GM12801 (cell line): ENCODE data around the gene CCDC47.

ENCODE experiments used
- CTCF ChIP-seq: IDR thresholded peaks from one replicate; pipeline ENCODE4 v1.5.1; 2011; ENCODE audit warnings: control low read depth; ENCODE audit not compliant: insufficient read length; ENCODE audit errors: extremely low read depth

Gene CCDC47

GRCh38 chr17:63751806-63752205, 21.6 kb downstream of the CCDC47 start:
- no peak for TF ChIP-seq CTCF

DNA sequence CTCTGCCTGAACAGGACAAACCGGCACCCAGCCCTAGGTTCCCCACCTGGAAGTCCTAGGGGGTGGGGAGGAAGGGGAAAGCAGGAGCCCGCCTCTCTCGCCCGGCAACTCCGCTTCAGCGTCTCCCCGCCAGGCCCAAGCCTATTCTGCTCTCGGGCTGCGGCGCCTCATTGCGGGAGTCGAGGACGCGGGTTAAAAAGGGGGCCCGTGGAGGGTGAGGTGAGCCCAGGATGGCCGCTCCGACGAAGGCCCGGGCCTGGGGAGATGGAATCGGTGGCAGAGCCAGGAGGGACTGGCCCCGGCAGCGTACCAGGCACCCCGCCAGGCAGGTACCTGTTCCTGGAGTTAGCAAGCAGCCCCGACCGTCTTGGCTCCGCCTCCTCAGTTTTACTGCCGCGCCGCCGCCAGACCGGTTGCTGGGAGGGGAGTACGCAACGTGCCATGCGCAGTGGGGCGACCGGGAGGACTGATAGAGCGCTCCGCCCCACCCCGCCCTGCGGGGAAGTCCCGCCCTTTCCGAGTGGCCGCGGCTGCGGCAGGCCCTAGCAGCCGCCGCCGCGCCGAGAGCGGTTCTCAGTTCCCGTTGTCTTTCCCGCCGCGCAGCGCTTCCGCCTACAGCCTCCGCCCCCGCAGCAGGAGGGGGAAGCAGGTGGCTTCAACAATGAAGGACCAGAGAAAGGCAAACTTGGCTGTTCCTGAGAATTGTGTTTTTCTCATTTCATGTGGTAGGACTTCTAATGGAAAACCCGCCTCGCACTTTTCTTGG, 31.8 kb downstream of the CCDC47 start, which contains the start of gene STRADA:
Gene STRADA (minus strand): TSS at position 392 of the 766 bp plus-strand sequence. CDS start 13,430 bp downstream, outside the sequence.
- TF ChIP-seq CTCF: no peak

GRCh38 chr17:63741143-63741407, 32.3 kb downstream of the CCDC47 start:
- no peak for TF ChIP-seq CTCF

DNA sequence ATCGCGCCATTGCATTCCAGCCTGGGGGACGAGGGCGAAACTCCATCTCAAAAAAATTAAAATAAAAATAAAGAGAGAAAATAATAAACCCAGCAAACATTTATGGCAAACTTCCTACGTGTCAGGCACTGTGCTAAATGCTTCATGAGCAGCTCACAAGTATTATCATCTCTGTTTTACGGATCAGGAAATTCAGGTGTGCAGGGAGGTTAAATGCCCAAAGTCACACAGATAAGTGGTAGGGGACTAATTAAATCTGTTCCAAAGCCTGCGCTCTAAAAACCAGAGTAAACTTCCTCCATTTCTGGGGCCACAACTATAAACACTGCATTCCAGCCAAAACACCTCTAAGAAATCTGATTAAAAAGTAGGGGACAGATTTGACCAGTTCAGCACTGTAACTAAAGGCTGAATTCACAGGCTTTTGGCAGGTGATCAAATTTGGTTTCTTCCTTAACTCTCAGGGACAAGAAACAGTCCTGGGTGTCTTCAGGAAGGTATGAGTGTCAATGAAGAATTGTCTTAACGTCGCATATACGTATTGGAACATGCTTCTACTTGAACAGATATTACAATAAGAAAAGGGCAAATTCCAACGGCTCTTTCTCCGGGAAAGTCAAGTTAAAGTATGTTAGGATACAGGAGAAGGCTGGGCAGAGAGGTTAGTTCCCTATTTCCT, 32.8 kb downstream of the CCDC47 start:
- no peak for TF ChIP-seq CTCF

DNA sequence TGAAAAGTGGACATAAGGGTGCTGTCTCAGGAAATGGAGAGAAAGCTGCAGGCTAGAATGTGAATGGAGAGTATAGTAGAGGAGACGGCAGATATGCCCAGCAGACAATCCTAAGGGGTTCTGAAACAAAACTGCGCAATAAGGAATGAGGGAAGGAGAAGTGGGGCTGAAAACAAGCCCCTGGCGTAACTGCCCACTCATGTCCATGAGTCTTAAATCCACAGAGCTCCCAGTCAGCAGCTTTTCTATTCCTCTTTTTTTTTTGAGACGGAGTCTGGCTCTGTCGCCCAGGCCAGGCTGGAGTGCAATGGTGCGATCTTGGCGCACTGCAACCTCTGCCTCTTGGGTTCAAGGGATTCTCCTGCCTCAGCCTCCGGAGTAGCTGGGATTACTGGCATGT, 37.7 kb downstream of the CCDC47 start:
- TF ChIP-seq CTCF: no peak

DNA sequence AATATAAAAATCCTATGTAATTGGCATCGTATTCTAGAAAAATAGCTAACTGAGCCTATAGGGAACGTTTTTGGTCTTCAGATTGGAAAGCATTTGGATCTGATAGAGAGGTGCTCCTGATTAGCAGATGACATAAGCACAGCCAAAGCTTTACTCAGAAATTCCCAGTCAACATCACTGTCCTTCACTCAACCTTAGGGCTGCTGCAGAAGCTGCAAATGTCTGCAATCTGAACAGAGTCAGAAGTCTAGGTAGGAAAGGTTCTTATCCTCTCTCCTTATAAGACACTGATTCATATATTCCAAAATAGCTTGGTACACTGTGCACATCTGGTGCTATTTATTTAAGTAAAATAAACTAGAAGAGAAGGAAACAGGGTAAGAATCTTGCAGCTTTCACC, 51.0 kb downstream of the CCDC47 start:
- no peak for TF ChIP-seq CTCF

GRCh38 chr17:63718988-63719387, 54.4 kb downstream of the CCDC47 start:
- no peak for TF ChIP-seq CTCF
